Measurements from ENCODE around the gene PCMT1. TPM values are rescaled to one million over a fixed set of nuclear protein-coding genes. Genes with fewer than 3 reads are reported as not detected.

The PCMT1 gene
- total and polyA plus RNA-seq, 7 donors = 124 to 613 (median 161) TPM

GRCh38 chr6:149723262-149723661 lies 26.3 kb upstream of the PCMT1 start:
- Histone ChIP-seq H3K36me3 (ENCODE audit: insufficient read depth in 1 of 2, low read depth in 1 of 2) (peaks cover 0 to 38% of the 10 kb centered on the region in 2 donors), H3K4me3 (no peak overlapping the region), H3K4me1 (peaks cover 3% of the 10 kb centered on the region), H3K27ac (no peak overlapping the region), H3K9me3 (no peaks in the 10 kb centered on the region), H3K27me3 (ENCODE audit: insufficient read depth in 3 of 3, low read length in 2 of 3) (no peaks in the 10 kb centered on the region)
- DNase-seq = no peak
- WGBS, 3 donors = 90 to 94% (median 91%) methylated on average over 4 of the region's 4 CpGs
- TF ChIP-seq, protein P1, sequence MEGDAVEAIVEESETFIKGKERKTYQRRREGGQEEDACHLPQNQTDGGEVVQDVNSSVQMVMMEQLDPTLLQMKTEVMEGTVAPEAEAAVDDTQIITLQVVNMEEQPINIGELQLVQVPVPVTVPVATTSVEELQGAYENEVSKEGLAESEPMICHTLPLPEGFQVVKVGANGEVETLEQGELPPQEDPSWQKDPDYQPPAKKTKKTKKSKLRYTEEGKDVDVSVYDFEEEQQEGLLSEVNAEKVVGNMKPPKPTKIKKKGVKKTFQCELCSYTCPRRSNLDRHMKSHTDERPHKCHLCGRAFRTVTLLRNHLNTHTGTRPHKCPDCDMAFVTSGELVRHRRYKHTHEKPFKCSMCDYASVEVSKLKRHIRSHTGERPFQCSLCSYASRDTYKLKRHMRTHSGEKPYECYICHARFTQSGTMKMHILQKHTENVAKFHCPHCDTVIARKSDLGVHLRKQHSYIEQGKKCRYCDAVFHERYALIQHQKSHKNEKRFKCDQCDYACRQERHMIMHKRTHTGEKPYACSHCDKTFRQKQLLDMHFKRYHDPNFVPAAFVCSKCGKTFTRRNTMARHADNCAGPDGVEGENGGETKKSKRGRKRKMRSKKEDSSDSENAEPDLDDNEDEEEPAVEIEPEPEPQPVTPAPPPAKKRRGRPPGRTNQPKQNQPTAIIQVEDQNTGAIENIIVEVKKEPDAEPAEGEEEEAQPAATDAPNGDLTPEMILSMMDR (IDR thresholded peaks at IDR 0.05) = no peak
- intact Hi-C loops (cut with DNase I) = no loop called here
- ATAC-seq = no peak

DNA sequence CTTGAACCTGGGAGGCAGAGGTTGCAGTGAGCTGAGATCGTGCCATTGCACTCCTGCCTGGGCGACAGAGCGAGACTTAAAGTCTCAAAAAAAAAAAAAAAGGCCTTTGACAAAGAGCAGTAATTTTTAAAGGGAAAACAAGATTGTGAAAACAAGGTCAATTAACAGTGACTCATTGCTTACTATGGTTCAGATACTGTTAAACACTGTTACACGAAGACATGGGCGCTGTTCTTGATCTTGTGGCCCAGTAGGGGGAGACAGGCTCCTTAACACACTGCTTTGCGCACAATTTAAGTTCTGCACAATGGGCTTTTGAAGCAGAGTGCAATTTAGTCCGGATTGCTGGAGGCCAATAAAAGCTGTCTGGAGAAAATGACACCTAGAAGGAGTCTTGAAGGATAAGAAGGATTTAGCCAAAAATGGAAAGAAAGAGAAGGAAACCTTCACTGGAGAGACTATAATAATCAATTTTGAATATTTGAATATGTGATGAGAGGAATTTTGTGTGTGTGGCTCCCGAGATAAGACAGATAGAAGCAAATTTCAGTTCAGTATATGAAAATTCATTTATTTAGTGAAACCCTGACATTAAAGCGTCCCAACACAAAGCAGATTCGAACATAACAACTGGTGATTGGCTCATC lies 25.6 kb upstream of the PCMT1 start:
- Histone ChIP-seq H3K36me3 (ENCODE audit: insufficient read depth in 1 of 2, low read depth in 1 of 2) (peaks cover 0 to 44% of the 10 kb centered on the region in 2 donors), H3K4me1 (peaks cover under 1% of the 10 kb centered on the region), H3K27me3 (ENCODE audit: insufficient read depth in 3 of 3, low read length in 2 of 3) (no peaks in the 10 kb centered on the region), H3K27ac (no peak overlapping the region), H3K9me3 (no peaks in the 10 kb centered on the region), H3K4me3 (no peak overlapping the region)
- WGBS, 3 donors = 75 to 82% (median 76%) methylated on average over 10 of the region's 10 CpGs
- TF ChIP-seq, protein P1 (IDR thresholded peaks at IDR 0.05) = peak; percentile 62
- intact Hi-C loops (cut with DNase I) = no loop called here
- ATAC-seq (peak in 3 of 4 donors; percentile 66 to 81 (median 66)), DNase-seq (no peak)

DNA sequence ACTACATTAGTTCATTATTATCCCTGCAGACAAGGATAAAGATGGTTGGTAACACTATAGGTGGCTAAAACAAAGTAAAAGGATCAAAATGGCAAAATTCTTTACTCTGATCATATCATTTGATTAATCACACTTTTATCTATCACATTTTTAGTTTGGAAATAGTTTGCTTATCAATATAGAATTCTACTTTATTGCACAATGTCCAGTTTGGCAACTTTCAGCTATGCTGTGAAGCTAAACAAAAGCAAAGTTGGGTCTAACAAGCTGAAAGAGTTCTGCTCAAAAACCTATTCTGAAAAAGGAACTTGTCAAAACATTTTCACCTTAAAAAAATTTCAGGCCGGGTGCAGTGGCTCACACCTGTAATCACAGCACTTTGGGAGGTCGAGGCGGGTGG lies 23.8 kb upstream of the PCMT1 start:
- Histone ChIP-seq H3K4me3 (no peak overlapping the region), H3K27ac (no peak overlapping the region), H3K36me3 (ENCODE audit: insufficient read depth in 1 of 2, low read depth in 1 of 2) (peaks cover 7 to 63% of the 10 kb centered on the region in 2 donors), H3K4me1 (no peaks in the 10 kb centered on the region), H3K9me3 (no peaks in the 10 kb centered on the region), H3K27me3 (ENCODE audit: insufficient read depth in 3 of 3, low read length in 2 of 3) (no peaks in the 10 kb centered on the region)
- TF ChIP-seq, protein P1 (IDR thresholded peaks at IDR 0.05) = no peak
- no peak for ATAC-seq
- intact Hi-C loops (cut with DNase I) = no loop called here
- WGBS, 3 donors = 88 to 97% (median 91%) methylated on average over 3 of the region's 3 CpGs
- no peak for DNase-seq

GRCh38 chr6:149727793-149728498 lies 21.6 kb upstream of the PCMT1 start:
- Histone ChIP-seq H3K27ac (no peak overlapping the region), H3K4me3 (no peak overlapping the region), H3K36me3 (ENCODE audit: insufficient read depth in 1 of 2, low read depth in 1 of 2) (peaks cover 7 to 83% of the 10 kb centered on the region in 2 donors), H3K9me3 (no peaks in the 10 kb centered on the region), H3K4me1 (no peaks in the 10 kb centered on the region), H3K27me3 (ENCODE audit: insufficient read depth in 3 of 3, low read length in 2 of 3) (no peaks in the 10 kb centered on the region)
- DNase-seq = no peak
- intact Hi-C loops (cut with DNase I) = no loop called here
- TF ChIP-seq, protein P1 (IDR thresholded peaks at IDR 0.05) = no peak
- 91 to 92% (median 92%) methylated on average over 4 of the region's 4 CpGs for WGBS, 3 donors
- ATAC-seq = no peak
